Activated CD4-positive, alpha-beta T cell treated with anti-CD3 and anti-CD28 coated beads for 4 hours (primary cell): ENCODE results near the gene CD300E.
A peak's percentile ranks its signal among the peaks of the same experiment; 100 is the strongest.
"Not testable (repeated sequence)": the region's sequence is repeated elsewhere in the genome, so short reads cannot be mapped to it uniquely, and the experiment has no call there.

ENCODE experiments used
- DNase-seq, 2 donors: peaks; one replicate each; pipeline ENCODE4 v3.0.0-alpha.2; 2020

CD300E gene, protein sequence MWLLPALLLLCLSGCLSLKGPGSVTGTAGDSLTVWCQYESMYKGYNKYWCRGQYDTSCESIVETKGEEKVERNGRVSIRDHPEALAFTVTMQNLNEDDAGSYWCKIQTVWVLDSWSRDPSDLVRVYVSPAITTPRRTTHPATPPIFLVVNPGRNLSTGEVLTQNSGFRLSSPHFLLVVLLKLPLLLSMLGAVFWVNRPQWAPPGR

DNA sequence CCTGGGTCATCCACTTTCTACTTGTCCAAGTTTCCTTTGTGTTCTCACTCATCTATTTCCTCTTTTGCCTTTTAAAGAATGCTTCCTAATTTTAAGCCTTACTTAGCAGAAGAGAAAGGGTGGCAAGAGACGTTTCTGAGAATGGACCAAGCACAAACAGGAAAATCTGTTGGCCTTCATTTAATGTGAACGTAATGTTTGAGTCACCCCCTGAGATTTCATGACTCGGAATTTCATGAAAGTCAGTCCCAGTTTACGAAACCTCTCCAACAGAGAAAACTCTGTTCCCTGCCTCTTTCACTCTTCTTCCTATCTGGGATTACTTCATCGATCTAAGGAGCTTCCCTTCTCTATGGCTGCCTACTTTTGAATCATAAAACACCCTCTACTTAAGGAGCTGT lies at the start of gene CD300E:
TSS of gene CD300E (minus strand) at position 46 of the 401 bp plus-strand sequence. CDS start 117 bp downstream, outside the sequence.
- DNase-seq, result no peak

- peak; percentile 55 to 60 for DNase-seq
Measured at GRCh38 chr17:74671031-74671771, 47.7 kb upstream of the CD300E start.

DNA sequence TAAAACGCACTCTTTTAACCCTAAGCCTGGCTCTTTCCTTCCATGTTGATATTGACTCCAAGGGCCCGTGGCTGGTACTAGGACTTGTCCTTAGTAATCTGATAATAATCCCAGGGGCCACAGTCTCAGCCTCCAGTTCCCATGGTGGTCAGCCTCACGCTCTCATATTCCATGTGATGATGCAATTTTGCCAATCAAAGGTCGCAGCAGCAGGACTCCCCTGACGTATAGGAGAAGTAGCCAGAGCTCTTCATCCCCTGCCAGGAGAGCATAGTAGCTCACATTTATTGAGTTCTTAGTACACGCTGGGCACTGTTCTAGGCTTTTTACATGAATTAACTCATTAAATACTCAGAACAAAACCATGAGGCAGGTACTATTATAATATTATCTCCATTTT lies 46.8 kb upstream of the CD300E start:
- no peak for DNase-seq

GRCh38 chr17:74663561-74663960 lies 40.0 kb upstream of the CD300E start:
- no peak for DNase-seq

GRCh38 chr17:74659889-74660288 lies 36.4 kb upstream of the CD300E start:
- DNase-seq, result no peak

DNA sequence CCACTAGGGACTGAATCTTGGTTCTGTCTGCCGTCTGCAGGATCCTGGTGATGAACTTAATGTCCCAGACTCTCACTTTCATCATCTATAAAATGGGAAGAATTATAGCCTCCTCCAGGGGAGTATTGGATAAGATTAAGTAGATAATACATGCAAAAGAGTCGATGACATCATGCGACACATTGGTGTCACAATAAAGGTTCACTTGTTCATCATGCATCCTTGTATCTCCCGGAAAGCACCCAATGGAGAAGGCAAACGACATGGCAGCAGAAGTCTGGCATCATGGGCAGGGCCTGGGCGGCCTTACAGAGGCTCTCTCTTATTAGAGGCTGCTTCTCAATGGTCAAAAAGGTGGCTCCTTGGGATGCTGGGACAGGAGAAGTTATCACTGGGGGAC lies 35.1 kb upstream of the CD300E start:
- no peak for DNase-seq

DNA sequence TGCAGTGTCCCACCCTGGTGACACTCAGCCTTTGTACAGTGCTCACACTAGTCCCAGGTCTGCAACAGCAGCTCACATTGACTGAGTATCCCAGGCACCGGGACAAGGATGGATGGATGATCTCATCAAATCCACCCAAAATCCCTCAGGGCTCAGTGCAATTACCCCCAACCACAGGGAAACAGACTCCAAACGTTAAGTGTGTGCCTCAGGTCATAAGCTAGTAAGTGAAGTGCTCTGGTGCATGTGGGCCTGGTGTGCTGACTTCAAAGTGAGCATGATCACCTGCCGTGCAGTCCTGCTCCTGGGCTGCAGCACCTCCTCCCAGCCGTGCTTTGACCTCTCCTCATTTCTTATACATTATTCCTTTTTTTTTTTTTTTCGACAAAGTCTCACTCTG lies 31.2 kb upstream of the CD300E start:
- DNase-seq, result no peak

- no peak for DNase-seq
Measured at GRCh38 chr17:74652020-74652419, 28.5 kb upstream of the CD300E start.

DNA sequence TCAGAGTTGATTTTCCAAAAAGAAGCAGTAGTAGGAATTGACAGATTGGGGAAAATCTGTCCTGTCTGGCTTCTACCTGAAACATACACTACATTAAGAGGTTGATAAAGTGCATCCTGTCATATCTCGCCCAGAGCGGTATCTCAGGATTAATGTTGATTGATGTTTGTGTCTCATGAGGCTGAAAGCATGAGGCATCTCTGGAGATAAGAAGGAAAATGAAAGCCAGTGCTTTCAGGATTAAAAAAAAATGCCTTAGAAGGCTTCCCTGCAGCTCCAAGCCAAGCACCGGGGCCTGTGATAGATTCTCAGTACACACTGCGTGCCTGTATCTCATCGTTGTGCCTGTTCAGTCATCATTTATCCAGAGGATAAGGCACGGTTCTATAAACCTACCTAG lies 26.4 kb upstream of the CD300E start:
- no peak for DNase-seq

- DNase-seq, result no peak
Measured at GRCh38 chr17:74647871-74648672, 24.5 kb upstream of the CD300E start.

DNA sequence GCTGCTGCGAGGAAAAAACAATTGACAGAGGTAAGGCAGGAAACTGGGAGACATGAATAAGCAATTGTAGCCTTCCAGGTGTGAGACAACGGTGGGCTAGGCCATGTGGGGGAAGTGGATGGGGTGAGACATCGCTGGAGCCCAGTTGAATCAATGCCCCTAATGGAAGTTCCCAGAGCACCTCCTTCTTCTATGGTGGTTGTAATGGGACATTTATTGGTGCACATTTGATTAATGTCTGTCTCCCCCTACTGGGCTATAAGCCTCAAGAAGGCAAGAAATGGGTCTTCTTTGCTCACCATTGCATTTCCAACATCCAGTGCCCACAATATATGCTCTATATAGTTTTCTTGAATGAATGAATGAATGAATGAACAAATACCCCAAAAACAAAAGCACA lies 22.7 kb upstream of the CD300E start:
- no peak for DNase-seq

GRCh38 chr17:74645010-74645409 lies 21.5 kb upstream of the CD300E start:
- no peak for DNase-seq

- DNase-seq, result no peak
Measured at GRCh38 chr17:74644419-74644818, 20.9 kb upstream of the CD300E start.

GRCh38 chr17:74643826-74644225 lies 20.3 kb upstream of the CD300E start:
- DNase-seq, result no peak

DNA sequence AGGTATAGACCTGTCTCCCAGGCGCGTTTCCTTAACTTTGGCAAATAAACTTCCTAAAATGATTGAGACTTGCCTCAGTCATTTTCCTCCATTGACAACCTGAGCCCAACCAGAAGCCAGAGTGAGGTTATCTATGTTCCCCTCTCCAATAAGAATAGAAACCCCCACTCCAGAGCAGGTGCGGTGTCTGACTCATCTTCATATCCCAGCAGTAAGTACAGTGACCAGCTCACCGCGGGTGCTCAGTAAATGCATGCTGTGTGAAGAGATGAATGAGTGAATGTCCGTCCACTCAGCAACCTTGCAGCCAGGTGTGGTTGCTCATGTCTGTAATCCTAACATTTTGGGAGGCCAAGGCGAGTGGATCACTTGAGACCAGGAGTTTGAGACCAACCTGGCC lies 19.5 kb upstream of the CD300E start:
- no peak for DNase-seq

GRCh38 chr17:74642556-74642955 lies 19.0 kb upstream of the CD300E start:
- DNase-seq, result no peak

DNA sequence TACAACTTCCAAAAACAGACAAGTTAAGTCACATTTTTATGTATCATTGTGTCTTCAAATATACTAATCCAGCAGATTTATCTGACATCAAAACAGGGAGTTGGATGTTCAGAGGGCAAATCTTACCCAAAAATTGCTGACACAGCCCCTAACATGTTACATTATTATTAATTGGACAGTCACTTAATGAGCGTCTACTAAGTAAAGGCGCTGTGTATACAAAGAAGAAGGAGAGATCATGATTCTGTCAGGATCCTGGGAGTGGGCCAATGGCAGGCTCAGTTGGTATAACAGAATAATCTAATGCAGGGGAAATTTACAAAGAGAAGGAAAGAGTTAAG lies 18.4 kb upstream of the CD300E start:
- DNase-seq, result no peak

DNA sequence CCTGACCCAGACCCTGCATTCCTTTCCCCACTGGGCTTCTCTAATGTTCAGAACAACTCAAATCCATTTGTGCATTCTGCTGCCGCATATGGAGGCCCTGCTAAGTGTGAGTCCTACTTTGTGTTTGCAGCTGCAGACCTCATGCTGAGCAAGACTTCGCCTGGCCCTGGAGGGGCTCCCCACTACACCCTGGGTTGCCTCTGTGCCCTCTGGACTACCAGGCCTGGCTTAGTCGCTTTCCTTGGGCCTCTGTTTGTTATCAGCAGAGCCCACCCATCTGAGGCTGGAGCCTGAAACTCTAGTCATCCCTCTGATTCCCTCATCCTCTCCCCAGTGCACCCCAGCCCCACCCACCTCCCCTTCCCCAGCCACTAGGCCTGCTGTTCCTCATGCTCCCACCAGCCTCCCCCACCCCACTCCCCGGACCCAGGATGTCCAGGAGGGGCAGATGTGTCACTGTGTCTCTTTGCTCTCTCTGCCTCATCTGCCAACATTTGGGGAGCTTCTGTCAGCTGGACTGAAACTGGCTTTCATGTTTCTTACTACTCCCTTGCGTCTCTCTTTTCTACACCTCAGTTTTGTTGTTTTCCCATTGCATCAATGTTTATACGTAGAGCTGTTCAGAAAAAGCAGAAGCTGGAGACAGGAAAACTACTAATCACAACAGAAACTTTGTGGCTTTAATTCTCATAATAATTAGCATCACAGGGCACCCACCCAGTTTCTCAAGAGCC lies 17.9 kb upstream of the CD300E start:
- DNase-seq, result no peak

- DNase-seq, result no peak
Measured at GRCh38 chr17:74639704-74640151, 16.2 kb upstream of the CD300E start.

DNA sequence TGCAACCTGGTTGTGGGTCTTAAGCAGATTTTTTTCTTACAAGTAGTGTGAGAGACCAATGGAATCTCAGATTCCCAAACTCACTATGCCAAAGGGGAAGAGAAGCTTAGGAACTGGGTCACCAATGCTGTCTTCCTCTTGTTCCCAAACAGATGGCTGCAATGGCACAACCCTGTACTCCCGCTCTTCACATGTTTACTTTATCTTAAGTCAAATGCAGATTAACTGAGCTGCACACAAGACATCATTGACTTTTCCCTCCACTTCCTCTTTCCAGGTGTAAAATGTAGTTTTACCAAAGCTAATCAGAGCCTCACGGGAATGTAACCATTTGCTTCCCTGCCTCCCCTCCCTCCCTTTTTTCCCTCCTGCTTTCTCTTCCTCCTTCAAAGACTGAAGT lies 14.4 kb upstream of the CD300E start:
- no peak for DNase-seq

DNA sequence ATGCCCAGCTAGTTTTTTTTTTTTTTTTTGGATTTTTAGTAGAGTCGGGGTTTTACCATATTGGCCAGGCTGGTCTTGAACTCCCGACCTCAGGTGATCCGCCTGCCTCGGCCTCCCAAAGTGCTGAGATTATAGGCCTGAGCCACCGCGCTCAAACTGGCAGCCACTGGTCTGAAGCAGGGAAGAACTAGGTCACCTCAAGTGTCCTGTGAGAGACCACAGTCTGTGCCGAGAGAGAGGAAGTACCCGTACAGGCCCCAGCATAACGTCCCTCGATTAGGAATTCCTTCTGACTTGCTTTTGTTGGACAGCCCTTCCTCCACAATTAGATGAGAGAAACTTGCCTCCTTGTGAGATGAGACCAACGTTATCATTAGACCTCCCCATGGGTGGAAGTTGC lies 13.7 kb upstream of the CD300E start:
- no peak for DNase-seq

- DNase-seq, result not testable (repeated sequence)
Measured at GRCh38 chr17:74636541-74637085, 13.1 kb upstream of the CD300E start.

DNA sequence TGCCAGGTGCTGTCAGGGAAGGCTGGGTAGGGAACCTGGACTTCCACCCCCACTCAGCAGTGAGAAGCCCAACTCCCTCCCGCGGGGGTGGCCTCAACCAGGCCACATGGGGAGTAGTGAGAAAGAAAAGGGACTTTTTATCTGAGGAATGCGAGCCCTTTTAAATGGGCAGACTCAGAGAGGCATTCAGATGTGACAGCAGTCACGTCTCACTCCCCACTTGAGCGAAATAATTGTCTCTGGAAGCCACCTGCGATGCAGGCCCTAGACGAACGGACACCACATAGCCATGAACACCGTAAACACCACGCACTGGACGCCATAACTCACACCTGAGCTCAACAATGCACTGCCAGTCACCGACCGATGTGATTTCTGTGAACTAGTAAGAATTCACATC lies 11.9 kb upstream of the CD300E start:
- DNase-seq, result no peak
